ENCODE measurements around the gene RBM33. TPM values are rescaled to one million over a fixed set of nuclear protein-coding genes. Genes with fewer than 3 reads are reported as not detected.

RBM33 gene
- polyA plus RNA-seq, 1 donor (not counting 4 experiments of a cell fraction or from before 2014, with no cell fraction given) = 8.9 TPM

DNA sequence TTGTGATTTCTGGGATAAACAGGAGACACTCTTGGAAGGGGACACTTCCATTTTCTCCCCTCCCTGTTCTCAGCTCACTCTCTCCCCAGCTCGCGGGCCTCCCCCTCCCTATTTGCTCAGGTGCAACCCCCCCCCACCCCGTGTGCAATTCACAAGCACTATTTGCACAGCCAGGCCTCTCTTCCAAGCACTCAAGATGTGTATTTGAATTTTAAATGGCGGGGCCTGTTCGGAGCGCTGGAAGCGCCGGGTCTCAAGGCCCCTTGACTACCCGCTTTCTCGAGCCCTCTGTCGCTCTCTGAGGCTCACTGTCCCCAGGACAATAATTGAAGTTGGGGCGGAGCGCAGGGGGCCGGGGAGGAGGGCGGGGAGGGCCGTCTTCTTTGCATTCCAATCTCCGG is 160.0 kb downstream of the RBM33 start:
- Histone ChIP-seq H3K79me2 (ENCODE audit: control insufficient read depth, insufficient read depth, low read length) (no peaks in the 10 kb centered on the region), H3K27me3 (ENCODE audit: control insufficient read depth, extremely low read depth, insufficient read depth, low read length) (peaks cover 90% of the 10 kb centered on the region), H3K4me1 (ENCODE audit: control insufficient read depth, extremely low read depth, insufficient read depth, low read length) (peaks cover 19% of the 10 kb centered on the region), H3K4me2 (ENCODE audit: control insufficient read depth, extremely low read depth, insufficient read depth, low read depth, low read length) (peak overlapping the region; percentile 81), H2AFZ (ENCODE audit: control insufficient read depth, low read length) (no peak overlapping the region), H3K9me3 (ENCODE audit: control insufficient read depth, low read depth, low read length) (no peaks in the 10 kb centered on the region), H4K20me1 (ENCODE audit: control insufficient read depth, extremely low read depth, insufficient read depth, low read length) (no peaks in the 10 kb centered on the region), H3K4me3 (ENCODE audit: control insufficient read depth in 2 of 3, extremely low read depth in 1 of 3, insufficient read depth in 2 of 3, low read depth in 1 of 3, low read length in 3 of 3) (peak overlapping the region in 1 of 3 experiments; percentile 35), H3K9me1 (ENCODE audit: control insufficient read depth, extremely low read depth, insufficient read depth, low read length) (no peaks in the 10 kb centered on the region), H3K27ac (ENCODE audit: control insufficient read depth, insufficient read depth, low read length) (no peak overlapping the region), H3K9ac (ENCODE audit: control insufficient read depth, extremely low read depth, insufficient read depth, low read length) (no peak overlapping the region), H3K36me3 (ENCODE audit: control insufficient read depth in 2 of 2, extremely low read depth in 1 of 2, insufficient read depth in 2 of 2, low read length in 2 of 2) (no peaks in the 10 kb centered on the region)
- dilution Hi-C loops (cut with MboI; ENCODE audit: extremely low pct_ligation_motif_present, low sequenced_read_pairs) = loop anchor here (25.0 kb wide), 1 partner anchor 883 kb away; no protein-coding TSS in a partner anchor
- DNase-seq (ENCODE audit: low read depth, low spot score) = no peak
- TF ChIP-seq, protein P1, sequence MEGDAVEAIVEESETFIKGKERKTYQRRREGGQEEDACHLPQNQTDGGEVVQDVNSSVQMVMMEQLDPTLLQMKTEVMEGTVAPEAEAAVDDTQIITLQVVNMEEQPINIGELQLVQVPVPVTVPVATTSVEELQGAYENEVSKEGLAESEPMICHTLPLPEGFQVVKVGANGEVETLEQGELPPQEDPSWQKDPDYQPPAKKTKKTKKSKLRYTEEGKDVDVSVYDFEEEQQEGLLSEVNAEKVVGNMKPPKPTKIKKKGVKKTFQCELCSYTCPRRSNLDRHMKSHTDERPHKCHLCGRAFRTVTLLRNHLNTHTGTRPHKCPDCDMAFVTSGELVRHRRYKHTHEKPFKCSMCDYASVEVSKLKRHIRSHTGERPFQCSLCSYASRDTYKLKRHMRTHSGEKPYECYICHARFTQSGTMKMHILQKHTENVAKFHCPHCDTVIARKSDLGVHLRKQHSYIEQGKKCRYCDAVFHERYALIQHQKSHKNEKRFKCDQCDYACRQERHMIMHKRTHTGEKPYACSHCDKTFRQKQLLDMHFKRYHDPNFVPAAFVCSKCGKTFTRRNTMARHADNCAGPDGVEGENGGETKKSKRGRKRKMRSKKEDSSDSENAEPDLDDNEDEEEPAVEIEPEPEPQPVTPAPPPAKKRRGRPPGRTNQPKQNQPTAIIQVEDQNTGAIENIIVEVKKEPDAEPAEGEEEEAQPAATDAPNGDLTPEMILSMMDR (optimal IDR thresholded peaks at IDR 0.05 in 1 of 3, IDR thresholded peaks at IDR 0.05 in 1 of 3, conservative IDR thresholded peaks at IDR 0.05 in 1 of 3; ENCODE audit: extremely low read depth in 1 of 3, insufficient read depth in 2 of 3, low read length in 3 of 3) = no peak
- no peak for TF ChIP-seq EZH2 (IDR thresholded peaks at IDR 0.05; ENCODE audit: low read length)
- FAIRE-seq = no peak

DNA sequence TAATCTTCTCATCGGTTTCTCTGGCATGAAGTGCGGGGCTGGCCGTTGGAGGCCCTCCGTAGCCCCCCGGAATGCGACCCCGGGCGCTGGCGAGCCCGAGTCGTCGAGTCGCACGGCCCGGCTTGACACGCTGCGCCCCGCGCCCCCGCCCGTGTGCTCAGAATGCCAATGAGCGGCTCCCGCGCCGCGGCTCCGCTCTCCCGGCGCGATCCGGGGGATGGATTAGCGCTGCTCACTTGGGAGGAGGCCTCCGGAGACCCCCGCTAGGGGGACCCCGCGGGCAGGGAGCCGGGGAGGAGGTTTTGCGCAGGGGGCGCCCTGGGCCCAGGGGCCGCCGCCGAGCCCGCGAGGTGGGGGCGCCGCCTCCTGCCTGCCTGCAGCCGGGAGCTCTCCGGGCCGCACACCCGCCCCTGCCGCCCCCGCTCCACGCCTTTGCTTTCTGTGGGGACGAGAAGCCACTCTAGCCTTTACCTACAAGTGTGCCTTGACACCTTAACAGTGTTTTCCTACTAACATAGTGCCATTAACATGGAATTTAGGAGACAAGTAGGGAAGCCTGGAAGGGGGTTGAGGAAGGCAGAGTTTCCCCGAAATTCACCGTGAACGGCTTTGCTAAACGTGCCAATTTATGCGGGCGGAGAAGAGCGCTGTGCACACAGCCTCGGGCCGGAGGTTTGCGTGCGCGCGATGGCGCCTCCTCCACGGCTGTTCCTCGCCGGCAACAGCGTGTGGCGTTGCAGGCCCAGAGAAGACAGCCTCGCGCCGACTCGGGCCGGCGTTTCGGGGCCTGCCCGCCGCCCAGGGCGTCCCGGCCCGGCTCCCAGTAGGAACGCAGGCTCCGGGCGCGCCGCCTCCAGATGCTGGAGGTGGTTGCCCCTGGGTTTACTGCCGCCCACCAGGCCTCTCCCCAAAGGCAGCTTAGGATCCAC is 160.7 kb downstream of the RBM33 start:
- Histone ChIP-seq H3K9ac (ENCODE audit: control insufficient read depth, extremely low read depth, insufficient read depth, low read length) (no peak overlapping the region), H3K4me2 (ENCODE audit: control insufficient read depth, extremely low read depth, insufficient read depth, low read depth, low read length) (peak overlapping the region; percentile 81), H3K4me1 (ENCODE audit: control insufficient read depth, extremely low read depth, insufficient read depth, low read length) (peaks cover 13% of the 10 kb centered on the region), H3K36me3 (ENCODE audit: control insufficient read depth in 2 of 2, extremely low read depth in 1 of 2, insufficient read depth in 2 of 2, low read length in 2 of 2) (no peaks in the 10 kb centered on the region), H3K9me1 (ENCODE audit: control insufficient read depth, extremely low read depth, insufficient read depth, low read length) (no peaks in the 10 kb centered on the region), H3K27ac (ENCODE audit: control insufficient read depth, insufficient read depth, low read length) (no peak overlapping the region), H4K20me1 (ENCODE audit: control insufficient read depth, extremely low read depth, insufficient read depth, low read length) (no peaks in the 10 kb centered on the region), H3K27me3 (ENCODE audit: control insufficient read depth, extremely low read depth, insufficient read depth, low read length) (peaks cover 91% of the 10 kb centered on the region), H3K9me3 (ENCODE audit: control insufficient read depth, low read depth, low read length) (no peaks in the 10 kb centered on the region), H3K4me3 (ENCODE audit: control insufficient read depth in 2 of 3, extremely low read depth in 1 of 3, insufficient read depth in 2 of 3, low read depth in 1 of 3, low read length in 3 of 3) (peak overlapping the region; percentile 31 to 67 (median 51)), H2AFZ (ENCODE audit: control insufficient read depth, low read length) (peak overlapping the region; percentile 64), H3K79me2 (ENCODE audit: control insufficient read depth, insufficient read depth, low read length) (no peaks in the 10 kb centered on the region)
- FAIRE-seq (no peak), DNase-seq (ENCODE audit: low read depth, low spot score) (no peak)
- TF ChIP-seq EZH2 (IDR thresholded peaks at IDR 0.05; ENCODE audit: low read length) = no peak
- TF ChIP-seq, protein P1 (optimal IDR thresholded peaks at IDR 0.05 in 1 of 3, IDR thresholded peaks at IDR 0.05 in 1 of 3, conservative IDR thresholded peaks at IDR 0.05 in 1 of 3; ENCODE audit: extremely low read depth in 1 of 3, insufficient read depth in 2 of 3, low read length in 3 of 3) = peak; percentile 11 to 78 (median 63)
- dilution Hi-C loops (cut with MboI; ENCODE audit: extremely low pct_ligation_motif_present, low sequenced_read_pairs) = loop anchor here (25.0 kb wide), 1 partner anchor 882 kb away; no protein-coding TSS in a partner anchor
